ENCODE measurements around the gene DHODH. TPM values are rescaled to one million over a fixed set of nuclear protein-coding genes. Genes with fewer than 3 reads are reported as not detected.
"Not testable (repeated sequence)": the region's sequence is repeated elsewhere in the genome, so short reads cannot be mapped to it uniquely, and the experiment has no call there.

DHODH gene
- total RNA-seq, 4 donors from 2014 or later = 6.8 to 15.1 (median 11.9) TPM

- no peak for DNase-seq (ENCODE audit: low spot score)
- no peak for TF ChIP-seq CTCF (IDR thresholded peaks at IDR 0.05)
- ATAC-seq (ENCODE audit: low FRiP score) = no peak
Observed at GRCh38 chr16:72001180-72001874, 7.2 kb upstream of the DHODH start.

GRCh38 chr16:72002619-72003018, 5.9 kb upstream of the DHODH start:
- DNase-seq (ENCODE audit: low spot score) = no peak
- no peak for ATAC-seq (ENCODE audit: low FRiP score)
- no peak for TF ChIP-seq CTCF (IDR thresholded peaks at IDR 0.05)

GRCh38 chr16:72008065-72008423, 500 bp upstream of the DHODH start:
- DNase-seq (ENCODE audit: low spot score); ATAC-seq (ENCODE audit: low FRiP score): not testable (repeated sequence)

- DNase-seq (ENCODE audit: low spot score) = no peak
Observed at GRCh38 chr16:72009779-72010178, 1.2 kb downstream of the DHODH start.

GRCh38 chr16:72012607-72013006, 4.1 kb downstream of the DHODH start:
- DNase-seq (ENCODE audit: low spot score) = no peak
- no peak for TF ChIP-seq CTCF (IDR thresholded peaks at IDR 0.05)
- ATAC-seq (ENCODE audit: low FRiP score) = no peak

More at GRCh38 chr16:72009779-72010178, 1.2 kb downstream of the DHODH start:
- no peak for TF ChIP-seq CTCF (IDR thresholded peaks at IDR 0.05)
- no peak for ATAC-seq (ENCODE audit: low FRiP score)

GRCh38 chr16:72013389-72013788, 4.8 kb downstream of the DHODH start:
- DNase-seq (ENCODE audit: low spot score) = peak; percentile 78
- peak; percentile 27 for ATAC-seq (ENCODE audit: low FRiP score)
- no peak for TF ChIP-seq CTCF (IDR thresholded peaks at IDR 0.05)

GRCh38 chr16:72013888-72014581, 5.5 kb downstream of the DHODH start:
- DNase-seq (ENCODE audit: low spot score) = no peak
- ATAC-seq (ENCODE audit: low FRiP score) = peak; percentile 50
- no peak for TF ChIP-seq CTCF (IDR thresholded peaks at IDR 0.05)
